Sigmoid colon (tissue), 7 donors: ENCODE results near the gene ZNF334. TPM values are rescaled to one million over a fixed set of nuclear protein-coding genes. Genes with fewer than 3 reads are reported as not detected.

Experiments used
- DNase-seq: peaks from one replicate; pipeline ENCODE4 v3.0.0-alpha.2; 2019
- H3K27ac ChIP-seq, 4 donors: fragments of 200-600 bp; sonication (generic); one replicate each; pipeline ENCODE4 v1.5.1; 2016 to 2019; ENCODE audit warnings: mild to moderate bottlenecking in 1 of 4
- H3K27me3 ChIP-seq, 3 donors: fragments of 200-600 bp; sonication (generic); one replicate each; pipeline ENCODE4 v1.5.1; 2019; ENCODE audit warnings: mild to moderate bottlenecking in 1 of 3
- H3K36me3 ChIP-seq, 4 donors: fragments of 200-600 bp; sonication (generic); one replicate each; pipeline ENCODE4 v1.5.1; 2016 to 2019
- H3K4me1 ChIP-seq, 4 donors: fragments of 200-600 bp; sonication (generic); one replicate each; pipeline ENCODE4 v1.5.1; 2017 to 2019
- H3K4me3 ChIP-seq, 4 donors: fragments of 200-600 bp; sonication (generic); one replicate each; pipeline ENCODE4 v1.5.1; 2017 to 2019; ENCODE audit warnings: mild to moderate bottlenecking in 2 of 4, moderate library complexity in 1 of 4
- H3K9me3 ChIP-seq, 4 donors: fragments of 200-600 bp in 3 of 4; sonication (generic) in 3 of 4; one replicate each; pipeline versions ENCODE4 v1.5.1 to v1.6.1; 2013 to 2019
- EP300 ChIP-seq, 4 donors: sonication (generic); formaldehyde crosslinking; IDR thresholded peaks; one replicate each; pipeline ENCODE4 v1.6.1; 2017; ENCODE audit warnings: antibody characterized with exemption in 4 of 4
- POLR2A ChIP-seq, 2 donors: fragments of 450-650 bp; IDR thresholded peaks; one replicate each; pipeline ENCODE4 v1.6.1; 2016; ENCODE audit warnings: antibody characterized with exemption in 2 of 2, mild to moderate bottlenecking in 2 of 2, moderate library complexity in 2 of 2
- POLR2AphosphoS5 ChIP-seq, 4 donors: sonication (generic); formaldehyde crosslinking; IDR thresholded peaks; one replicate each; pipeline ENCODE4 v1.6.1; 2017; ENCODE audit warnings: antibody characterized with exemption in 4 of 4
- WGBS, 2 donors: extraction: QIAGEN DNeasy Blood & Tissue Kit; methylation state at CpG; one replicate each; pipeline ENCODE4 v1.1.7; 2013; 5-methylcytosine and 5-hydroxymethylcytosine counted together
- intact Hi-C: fragments of 100-400 bp; cut with DNase I; formaldehyde crosslinking; loops from one replicate; pipeline ENCODE4 v1.15.1; 2023
- polyA plus RNA-seq, 3 donors: library from polyadenylated mRNA; stranded (reverse); fragments of 200-250 nt; gene quantifications; one replicate each; pipeline ENCODE4 v1.2.3, GENCODE V29; 2013
- total RNA-seq, 4 donors: library from RNA; depleted of rRNA; stranded (reverse); fragments of >200 nt; gene quantifications; one replicate each; pipeline ENCODE4 v1.1.0, GENCODE V29; 2016
- TF ChIP-seq, protein P1 (sequence below), 4 experiments: fragments of 450-650 bp in 3 of 4; fragments of 200-600 bp in 1 of 4; IDR thresholded peaks; one replicate each; pipeline ENCODE4 v1.5.1; 2016 to 2019; ENCODE audit warnings: antibody characterized with exemption in 4 of 4, mild to moderate bottlenecking in 3 of 4, moderate library complexity in 2 of 4
- donor health status: healthy with polysubstance abuse.
- donor health status: Bipolar disorder and iron deficiency.
- donor health status: healthy.

Gene ZNF334
- total and polyA plus RNA-seq, 7 donors = 0.46 to 6.6 (median 2.6) TPM

DNA sequence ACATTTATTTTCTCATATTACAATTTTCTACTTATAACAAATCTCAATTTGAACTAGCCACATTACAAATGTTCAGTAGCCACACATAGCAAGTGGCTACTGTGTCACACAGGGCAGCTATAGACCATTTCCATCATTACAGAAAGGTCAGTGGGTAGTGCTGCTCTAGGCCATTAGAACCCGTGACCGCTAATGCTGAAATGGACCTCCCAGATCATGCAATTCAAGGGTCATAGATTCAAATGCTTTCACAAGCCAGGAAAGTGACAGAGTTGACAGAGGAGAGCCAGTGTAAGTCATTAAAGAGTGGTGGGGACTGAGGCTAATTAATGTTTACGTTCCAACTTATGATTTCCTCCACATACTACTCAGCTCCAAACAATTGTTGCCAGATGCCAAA lies 40.6 kb upstream of the ZNF334 start:
- Histone ChIP-seq H3K36me3 (no peaks in the 10 kb centered on the region), H3K27ac (no peak overlapping the region), H3K9me3 (no peaks in the 10 kb centered on the region), H3K4me1 (no peaks in the 10 kb centered on the region), H3K27me3 (no peaks in the 10 kb centered on the region), H3K4me3 (no peak overlapping the region)
- TF ChIP-seq POLR2A (IDR thresholded peaks at IDR 0.05) (no peak), EP300 (IDR thresholded peaks at IDR 0.05) (no peak), POLR2AphosphoS5 (IDR thresholded peaks at IDR 0.05) (no peak)
- TF ChIP-seq, protein P1, sequence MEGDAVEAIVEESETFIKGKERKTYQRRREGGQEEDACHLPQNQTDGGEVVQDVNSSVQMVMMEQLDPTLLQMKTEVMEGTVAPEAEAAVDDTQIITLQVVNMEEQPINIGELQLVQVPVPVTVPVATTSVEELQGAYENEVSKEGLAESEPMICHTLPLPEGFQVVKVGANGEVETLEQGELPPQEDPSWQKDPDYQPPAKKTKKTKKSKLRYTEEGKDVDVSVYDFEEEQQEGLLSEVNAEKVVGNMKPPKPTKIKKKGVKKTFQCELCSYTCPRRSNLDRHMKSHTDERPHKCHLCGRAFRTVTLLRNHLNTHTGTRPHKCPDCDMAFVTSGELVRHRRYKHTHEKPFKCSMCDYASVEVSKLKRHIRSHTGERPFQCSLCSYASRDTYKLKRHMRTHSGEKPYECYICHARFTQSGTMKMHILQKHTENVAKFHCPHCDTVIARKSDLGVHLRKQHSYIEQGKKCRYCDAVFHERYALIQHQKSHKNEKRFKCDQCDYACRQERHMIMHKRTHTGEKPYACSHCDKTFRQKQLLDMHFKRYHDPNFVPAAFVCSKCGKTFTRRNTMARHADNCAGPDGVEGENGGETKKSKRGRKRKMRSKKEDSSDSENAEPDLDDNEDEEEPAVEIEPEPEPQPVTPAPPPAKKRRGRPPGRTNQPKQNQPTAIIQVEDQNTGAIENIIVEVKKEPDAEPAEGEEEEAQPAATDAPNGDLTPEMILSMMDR (IDR thresholded peaks at IDR 0.05) = no peak
- WGBS, 2 donors = 92 to 96% methylated on average over 3 of the region's 3 CpGs
- DNase-seq = no peak
- intact Hi-C loops = no loop called here

DNA sequence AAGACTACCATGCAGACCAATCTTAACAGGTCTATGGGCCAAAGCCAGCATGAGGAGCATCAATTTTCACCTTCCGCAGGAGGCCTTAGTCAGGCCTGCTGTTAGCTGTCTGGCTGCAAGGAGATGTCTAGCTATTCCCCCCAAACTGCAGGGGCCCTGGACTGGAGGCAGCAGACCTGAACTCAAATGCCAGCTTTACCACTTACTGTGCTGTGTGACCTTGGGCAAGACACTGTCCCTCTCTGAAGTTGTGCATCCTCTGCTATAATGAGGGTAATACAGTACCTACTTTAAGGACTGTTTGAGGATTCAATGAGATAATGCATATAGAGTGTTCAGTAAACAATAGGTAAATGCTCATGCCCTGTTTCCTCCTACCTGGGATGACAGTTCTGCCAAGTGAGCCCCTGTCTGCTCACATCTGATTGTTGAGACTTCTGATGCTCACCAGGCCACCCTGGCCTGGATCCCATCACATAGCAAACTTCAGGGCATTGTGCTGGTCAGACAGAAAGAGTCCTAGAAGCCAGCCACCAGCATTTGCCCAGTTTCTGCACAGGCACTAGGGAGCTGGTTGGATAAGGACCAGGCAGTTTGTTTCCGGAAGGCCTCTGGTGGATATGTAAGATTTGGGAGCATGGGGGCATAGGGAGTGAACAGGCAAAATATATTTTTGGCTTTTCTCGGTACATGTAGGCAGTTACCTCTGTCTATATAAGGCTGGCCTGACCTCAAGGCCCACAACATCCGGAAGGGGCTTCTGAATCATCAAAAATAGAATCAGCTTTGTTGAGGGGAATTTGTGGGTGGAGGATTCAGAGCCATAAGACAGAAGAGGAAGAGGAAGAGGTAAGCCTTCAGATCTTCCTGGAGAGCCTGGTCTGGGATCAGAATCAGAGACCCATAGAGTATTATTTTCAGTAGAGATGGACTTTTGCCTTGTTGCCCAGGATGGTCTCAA lies 39.4 kb upstream of the ZNF334 start:
- Histone ChIP-seq H3K4me1 (no peaks in the 10 kb centered on the region), H3K4me3 (no peak overlapping the region), H3K27ac (no peak overlapping the region), H3K27me3 (no peaks in the 10 kb centered on the region), H3K9me3 (no peaks in the 10 kb centered on the region), H3K36me3 (no peaks in the 10 kb centered on the region)
- intact Hi-C loops = no loop called here
- no peak for DNase-seq
- 58 to 83% methylated on average over 4 of the region's 4 CpGs for WGBS, 2 donors
- TF ChIP-seq POLR2A (IDR thresholded peaks at IDR 0.05) = no peak
- TF ChIP-seq, protein P1 (IDR thresholded peaks at IDR 0.05) = no peak
- no peak for TF ChIP-seq EP300 (IDR thresholded peaks at IDR 0.05)
- no peak for TF ChIP-seq POLR2AphosphoS5 (IDR thresholded peaks at IDR 0.05)

DNA sequence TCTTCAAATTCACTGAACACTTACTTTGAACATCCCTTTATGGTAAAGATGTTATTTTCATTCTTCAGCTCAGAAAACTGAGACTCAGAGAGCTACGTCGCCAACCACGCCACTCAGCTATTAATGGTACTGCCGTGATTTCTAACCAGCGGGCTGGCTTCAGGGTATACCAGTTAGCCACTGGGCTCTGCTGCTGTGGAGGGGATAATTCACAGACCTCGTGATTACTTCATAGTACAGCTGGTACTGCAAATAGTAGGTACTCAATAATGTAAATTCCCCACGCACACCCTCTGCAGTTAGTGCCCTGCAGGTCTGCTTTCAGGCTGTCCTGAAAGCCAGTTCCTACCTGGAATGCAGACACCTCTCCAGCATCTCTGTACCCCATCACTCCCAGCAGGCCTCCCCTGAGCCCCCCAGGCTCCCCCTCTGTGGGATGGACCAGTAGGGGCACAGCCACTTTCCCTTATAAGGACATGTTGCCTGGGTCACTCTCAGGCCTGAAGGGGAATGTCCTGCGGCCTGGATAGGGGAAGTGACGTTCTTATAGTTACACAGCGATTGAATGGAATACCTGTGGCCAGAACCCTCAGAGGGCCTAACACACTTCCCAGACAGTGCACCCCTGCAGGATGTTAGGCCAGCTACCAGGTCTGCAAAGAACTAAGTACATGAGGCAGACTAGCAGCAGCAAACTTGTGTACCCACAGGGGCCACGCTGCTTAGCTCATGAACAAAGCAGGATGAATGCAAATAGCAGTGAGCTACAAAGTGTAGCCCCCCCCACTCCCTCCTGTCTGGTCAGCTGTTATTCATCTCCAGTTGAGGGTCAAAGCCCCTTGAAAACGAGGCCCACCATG lies 38.4 kb upstream of the ZNF334 start:
- Histone ChIP-seq H3K27ac (no peak overlapping the region), H3K36me3 (no peaks in the 10 kb centered on the region), H3K4me1 (no peaks in the 10 kb centered on the region), H3K4me3 (no peak overlapping the region), H3K27me3 (no peaks in the 10 kb centered on the region), H3K9me3 (no peaks in the 10 kb centered on the region)
- no peak for DNase-seq
- WGBS, 2 donors = 78 to 79% methylated on average over 12 of the region's 12 CpGs
- intact Hi-C loops = no loop called here
- no peak for TF ChIP-seq POLR2AphosphoS5 (IDR thresholded peaks at IDR 0.05)
- TF ChIP-seq, protein P1 (IDR thresholded peaks at IDR 0.05) = no peak
- TF ChIP-seq EP300 (IDR thresholded peaks at IDR 0.05) = no peak
- no peak for TF ChIP-seq POLR2A (IDR thresholded peaks at IDR 0.05)

GRCh38 chr20:46550461-46550860 lies 37.1 kb upstream of the ZNF334 start, which contains the start of gene OCSTAMP:
Gene OCSTAMP (minus strand): TSS chr20:46550654. CDS start chr20:46550560, 94 bp downstream.
- no peaks in the 10 kb centered on the region for H3K9me3 ChIP-seq
- DNase-seq = no peak
- no peaks in the 10 kb centered on the region for H3K4me1 ChIP-seq
- H3K27me3 ChIP-seq = no peaks in the 10 kb centered on the region
- WGBS, 2 donors = 34 to 42% methylated on average over 9 of the region's 9 CpGs
- H3K4me3 ChIP-seq = no peak within 1 kb of the TSS
- no peak within 1 kb of the TSS for H3K27ac ChIP-seq
- TF ChIP-seq POLR2A (IDR thresholded peaks at IDR 0.05) = no peak
- TF ChIP-seq, protein P1 (IDR thresholded peaks at IDR 0.05) = no peak
- TF ChIP-seq EP300 (IDR thresholded peaks at IDR 0.05) = no peak
- no peak for TF ChIP-seq POLR2AphosphoS5 (IDR thresholded peaks at IDR 0.05)
- intact Hi-C loops = no loop called here
- no peaks in the 10 kb centered on the region for H3K36me3 ChIP-seq
